Measurements from ENCODE around the gene SHROOM4. TPM values are rescaled to one million over a fixed set of nuclear protein-coding genes. Genes with fewer than 3 reads are reported as not detected.

SHROOM4 gene
- polyA plus RNA-seq, 1 donor = 22.0 TPM

- no peak for DNase-seq
These were observed 35.7 kb downstream of the SHROOM4 start for GRCh38 chrX:50778272-50778671.

DNA sequence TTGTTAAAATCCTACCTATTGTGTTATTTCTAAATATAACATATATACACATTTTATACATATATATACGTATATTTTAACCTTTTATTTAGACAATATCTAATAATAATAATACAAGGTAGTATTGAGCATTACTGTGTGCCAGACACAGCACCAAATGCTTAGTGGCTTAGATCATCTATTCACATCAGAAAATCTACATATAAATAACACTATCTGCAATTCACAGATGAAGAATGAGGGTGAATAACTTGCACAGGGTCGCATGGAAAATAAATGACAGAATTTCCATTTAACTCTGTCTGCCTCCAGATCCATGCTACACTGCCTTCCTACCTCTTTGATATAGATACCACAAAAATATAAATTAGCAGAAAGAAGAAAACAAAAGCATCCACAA is 37.7 kb downstream of the SHROOM4 start:
- DNase-seq = no peak

GRCh38 chrX:50771382-50771781 is 42.6 kb downstream of the SHROOM4 start:
- no peak for DNase-seq

- DNase-seq = no peak
These were observed 43.3 kb downstream of the SHROOM4 start for GRCh38 chrX:50770702-50771101.

- DNase-seq = no peak
These were observed 44.5 kb downstream of the SHROOM4 start for GRCh38 chrX:50769389-50770063.

DNA sequence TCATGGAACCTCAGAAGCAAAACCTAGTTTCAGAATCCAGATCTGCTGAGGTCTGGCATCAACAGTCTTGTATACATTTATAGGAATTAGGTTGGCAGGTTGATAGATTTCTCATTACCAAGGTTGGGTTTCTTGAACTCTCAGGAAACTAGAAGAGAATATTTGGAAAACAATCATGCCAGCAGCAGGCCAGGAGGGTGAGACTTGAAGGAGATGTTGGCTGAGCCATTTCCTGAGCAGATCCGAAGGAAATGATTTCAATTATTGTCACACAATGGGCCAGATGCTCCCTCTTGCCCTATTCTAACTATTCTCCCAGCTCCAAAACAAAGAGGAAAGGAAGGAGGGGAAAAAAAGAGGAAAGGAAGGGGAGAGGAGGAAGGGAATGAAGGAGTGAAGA is 45.2 kb downstream of the SHROOM4 start:
- no peak for DNase-seq

DNA sequence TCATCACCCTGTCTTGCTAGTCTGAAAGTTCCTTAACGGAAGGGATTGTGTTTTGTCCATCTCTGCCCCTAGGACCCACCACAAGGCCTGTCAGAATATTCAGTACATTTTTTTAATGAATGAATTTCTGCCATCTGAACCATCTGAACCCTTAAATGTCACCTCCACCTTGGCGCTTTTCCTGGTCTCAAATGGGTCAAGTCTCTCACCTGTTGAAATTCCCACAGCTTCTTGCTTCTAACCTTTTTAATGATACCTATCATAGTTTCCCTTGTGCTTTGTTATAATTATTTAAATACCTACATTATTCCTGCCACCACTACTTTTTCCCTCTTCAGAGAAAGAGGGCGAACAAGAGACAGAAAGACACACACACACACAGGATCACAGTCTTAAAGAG is 48.0 kb downstream of the SHROOM4 start:
- DNase-seq = no peak

- DNase-seq = no peak
These were observed 51.4 kb downstream of the SHROOM4 start for GRCh38 chrX:50762578-50762977.

- no peak for DNase-seq
These were observed 57.7 kb downstream of the SHROOM4 start for GRCh38 chrX:50756276-50756675.

GRCh38 chrX:50751091-50751490 is 62.9 kb downstream of the SHROOM4 start:
- DNase-seq = no peak

GRCh38 chrX:50747471-50747900 is 66.5 kb downstream of the SHROOM4 start:
- DNase-seq = no peak

DNA sequence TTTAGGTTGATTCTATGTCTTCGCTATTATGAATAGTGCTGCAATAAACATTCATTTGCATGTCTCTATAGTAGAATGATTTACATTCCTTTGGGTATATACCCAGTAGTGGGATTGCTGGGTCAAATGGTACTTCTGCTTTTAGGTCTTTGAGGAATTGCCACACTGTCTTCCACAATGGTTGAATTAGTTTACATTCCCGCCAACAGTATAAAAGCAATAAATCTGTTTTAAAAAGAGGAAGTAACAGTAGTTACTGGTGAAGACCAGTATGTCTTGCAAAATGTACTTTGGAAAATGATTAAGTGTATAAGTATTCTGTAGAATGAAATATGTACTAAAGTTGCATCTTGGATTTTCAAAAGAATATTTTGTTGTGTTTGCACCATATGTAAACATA is 77.3 kb downstream of the SHROOM4 start:
- no peak for DNase-seq

DNA sequence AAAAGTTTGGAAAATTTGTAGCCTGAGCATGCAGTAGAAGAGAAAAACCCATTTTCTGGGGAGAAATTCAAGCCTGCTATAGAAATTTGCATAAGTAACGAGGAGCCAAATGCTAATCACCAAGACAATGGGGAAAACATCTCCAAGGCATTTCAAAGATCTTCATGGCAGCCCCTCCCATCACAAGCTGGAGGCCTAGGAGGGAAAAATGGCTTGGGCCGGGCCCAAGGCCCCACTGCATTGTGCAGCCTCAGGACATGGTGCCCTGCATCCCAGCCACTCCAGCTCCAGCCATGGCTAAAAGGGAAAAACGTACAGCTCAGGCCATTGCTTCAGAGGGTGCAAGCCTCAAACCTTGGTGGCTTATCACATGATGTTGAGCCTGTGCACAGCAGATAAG is 87.7 kb downstream of the SHROOM4 start:
- no peak for DNase-seq

DNA sequence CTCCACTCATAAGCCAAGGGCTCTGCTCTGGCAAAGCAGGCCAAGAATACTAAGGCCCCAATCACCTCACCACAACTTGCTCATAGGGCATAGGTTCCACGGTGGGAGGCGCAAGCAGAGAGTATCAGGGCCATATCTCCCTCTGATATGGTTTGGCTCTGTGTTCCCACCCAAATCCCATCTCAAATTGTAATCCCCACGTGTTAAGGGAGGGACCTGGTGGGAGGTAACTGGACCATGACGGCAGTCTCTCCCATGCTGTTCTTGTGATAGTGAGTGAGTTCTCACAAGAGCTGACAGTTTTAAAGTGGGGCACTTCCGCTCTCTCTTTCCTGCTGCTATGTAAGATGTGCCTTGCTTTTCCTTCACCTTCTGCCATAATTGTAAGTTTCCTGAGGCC is 88.7 kb downstream of the SHROOM4 start:
- DNase-seq = no peak

- DNase-seq = no peak
These were observed 91.0 kb downstream of the SHROOM4 start for GRCh38 chrX:50723006-50723405.

DNA sequence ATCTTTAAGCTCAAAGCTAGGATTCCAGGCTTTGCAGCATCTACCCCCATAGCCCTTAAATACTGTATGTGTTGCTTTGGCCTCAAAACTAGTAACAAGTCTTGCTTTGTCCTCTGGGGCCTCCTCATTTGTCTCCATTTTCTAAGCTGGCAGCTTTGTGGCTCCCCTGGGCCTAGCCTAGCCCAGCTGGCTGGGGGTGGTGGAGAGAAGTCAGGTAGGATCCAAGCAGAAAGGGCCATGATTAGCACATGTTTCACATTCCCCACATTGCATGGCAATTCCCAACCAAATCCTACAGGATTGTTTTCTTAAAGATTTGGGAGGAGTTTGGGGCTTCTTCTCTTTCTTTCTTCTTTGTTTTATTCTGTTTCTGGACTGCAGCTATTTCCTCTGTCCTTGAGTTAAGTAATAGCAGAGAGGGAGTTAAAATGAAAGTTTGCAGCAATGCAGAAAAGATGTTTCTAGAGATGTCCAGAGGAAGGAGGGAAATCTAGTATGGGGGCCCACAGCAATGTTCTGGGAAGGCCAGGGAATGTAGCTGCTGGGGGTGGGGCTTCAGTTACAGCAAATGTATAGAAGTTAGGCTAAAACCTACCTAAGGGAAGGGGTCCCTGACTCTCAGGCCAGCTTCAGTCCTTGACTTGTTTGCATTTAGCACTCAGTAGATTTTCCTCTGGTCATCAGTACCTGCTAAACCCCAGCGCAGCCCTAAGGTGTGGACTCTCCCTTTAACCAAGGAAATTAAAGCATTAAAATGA is 92.1 kb downstream of the SHROOM4 start:
- DNase-seq = no peak

DNA sequence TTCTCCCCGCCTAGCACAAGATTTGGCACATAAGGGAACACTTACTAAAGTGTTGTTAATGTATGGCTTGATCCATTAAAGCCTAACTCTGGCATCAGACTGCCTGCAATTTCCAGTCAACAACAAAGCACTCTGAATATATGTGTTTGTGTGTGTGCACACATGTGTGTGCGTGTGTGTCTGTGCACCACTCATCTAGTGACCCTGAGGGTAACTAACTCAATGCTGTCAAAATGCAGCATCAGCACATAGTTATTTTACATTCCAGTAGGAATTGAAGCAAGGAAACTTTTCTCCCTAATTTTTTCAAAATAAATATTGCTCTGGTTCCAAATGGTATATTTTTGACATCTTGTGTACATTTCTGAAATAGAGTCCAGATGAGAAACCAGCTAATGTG is 94.4 kb downstream of the SHROOM4 start:
- no peak for DNase-seq

GRCh38 chrX:50718776-50719175 is 95.2 kb downstream of the SHROOM4 start:
- no peak for DNase-seq

GRCh38 chrX:50716706-50717105 is 97.3 kb downstream of the SHROOM4 start:
- no peak for DNase-seq

DNA sequence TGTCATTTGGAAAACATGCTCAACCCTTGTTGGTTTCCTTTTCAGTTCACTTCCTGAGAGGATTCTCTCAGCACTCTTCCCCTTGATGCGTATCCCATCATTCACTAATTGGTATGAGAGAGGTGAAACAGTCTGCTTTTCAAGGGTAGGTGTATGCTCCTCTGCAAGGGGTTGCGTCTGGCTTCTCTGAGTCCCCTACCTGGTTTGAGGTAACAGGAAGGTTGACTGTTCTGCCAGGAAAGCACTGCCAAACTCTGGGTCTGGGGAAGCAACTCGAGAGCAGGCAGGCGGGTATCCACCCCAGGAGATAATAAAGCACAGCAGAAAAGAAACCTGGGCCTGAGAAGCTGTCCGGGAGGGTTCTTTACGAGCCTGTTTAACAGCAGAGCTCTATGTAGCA is 101.2 kb downstream of the SHROOM4 start:
- no peak for DNase-seq

- DNase-seq = no peak
These were observed 102.1 kb downstream of the SHROOM4 start for GRCh38 chrX:50711907-50712306.

DNA sequence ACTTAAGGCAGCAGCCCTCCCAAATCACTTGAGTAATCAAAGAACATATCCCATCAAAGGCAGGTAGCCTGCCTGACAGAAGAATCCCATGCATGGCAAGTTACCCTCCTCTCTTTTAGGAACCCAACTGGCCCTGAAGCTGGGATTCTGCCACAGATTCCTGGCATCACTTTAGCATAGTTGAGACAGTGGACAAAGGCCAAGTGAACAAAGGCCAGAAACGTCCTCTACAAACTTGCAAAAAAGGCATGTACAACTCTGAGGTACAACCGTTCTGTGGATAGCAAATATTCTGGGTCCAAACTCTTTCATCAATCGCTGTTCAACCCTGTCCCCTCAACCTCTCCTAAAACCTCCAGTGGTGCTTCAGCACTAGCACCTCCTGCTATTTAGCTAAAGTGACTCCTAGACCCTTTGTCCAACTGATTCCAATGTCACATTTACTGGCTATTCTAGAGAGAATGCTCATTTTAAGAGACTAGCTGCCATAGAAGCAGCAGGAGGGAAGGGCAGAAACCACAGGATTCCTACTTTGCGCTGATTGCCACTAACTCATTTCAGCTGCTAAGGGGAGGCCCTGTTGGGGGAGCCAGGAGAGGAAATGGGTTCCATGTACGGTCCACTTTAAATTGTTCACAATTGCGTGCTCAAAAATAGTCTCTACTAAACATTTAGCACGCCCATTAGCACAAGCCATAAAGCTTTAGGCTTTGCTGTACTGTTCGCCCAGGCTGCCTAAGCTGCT is 105.9 kb downstream of the SHROOM4 start:
- no peak for DNase-seq

GRCh38 chrX:50707405-50707804 is 106.6 kb downstream of the SHROOM4 start:
- peak; percentile 25 for DNase-seq
